T-helper 1 cell treated with Interleukin-12 subunit alpha and Interleukin-12 subunit beta and Interleukin-4 antibody, amounts not matched to agents 30 μg/mL and 1 μg/mL, for 36 hours (primary cell): ENCODE data around the gene ZNF211.

Source experiments
- H3K27ac Mint-ChIP-seq: one replicate; pipeline ENCODE4 v1.8.0; 2021; ENCODE audit warnings: mild to moderate bottlenecking, mixed read lengths
- H3K27me3 Mint-ChIP-seq: one replicate; pipeline ENCODE4 v1.8.0; 2021; ENCODE audit warnings: low read depth, mixed read lengths
- H3K36me3 Mint-ChIP-seq: one replicate; pipeline ENCODE4 v1.8.0; 2021; ENCODE audit warnings: low read depth, mixed read lengths
- H3K4me1 Mint-ChIP-seq: one replicate; pipeline ENCODE4 v1.8.0; 2021; ENCODE audit warnings: low read depth, mixed read lengths
- H3K4me3 Mint-ChIP-seq: one replicate; pipeline ENCODE4 v1.8.0; 2021; ENCODE audit warnings: mild to moderate bottlenecking, moderate library complexity, mixed read lengths
- H3K9me3 Mint-ChIP-seq: one replicate; pipeline ENCODE4 v1.8.0; 2021; ENCODE audit warnings: mixed read lengths

The ZNF211 gene

DNA sequence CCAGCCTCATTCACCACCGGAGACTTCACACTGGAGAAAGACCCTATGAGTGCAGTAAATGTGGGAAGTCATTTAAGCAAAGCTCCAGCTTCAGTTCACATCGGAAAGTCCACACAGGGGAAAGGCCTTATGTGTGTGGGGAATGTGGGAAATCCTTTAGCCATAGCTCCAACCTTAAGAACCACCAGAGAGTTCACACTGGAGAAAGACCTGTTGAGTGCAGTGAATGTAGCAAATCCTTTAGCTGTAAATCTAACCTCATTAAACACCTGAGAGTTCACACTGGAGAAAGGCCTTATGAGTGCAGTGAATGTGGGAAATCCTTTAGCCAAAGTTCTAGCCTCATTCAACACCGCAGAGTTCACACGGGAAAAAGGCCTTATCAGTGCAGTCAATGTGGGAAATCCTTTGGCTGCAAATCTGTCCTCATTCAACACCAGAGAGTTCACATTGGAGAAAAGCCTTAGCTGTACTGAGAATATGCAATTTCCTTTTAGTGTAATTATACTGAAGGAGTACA, 8.8 kb downstream of the ZNF211 start:
- Mint-ChIP-seq H3K27me3 (no peaks in the 10 kb centered on the region), H3K4me1 (no peaks in the 10 kb centered on the region), H3K4me3 (no peak overlapping the region), H3K9me3 (peaks cover 89% of the 10 kb centered on the region), H3K27ac (no peak overlapping the region), H3K36me3 (peaks cover 71% of the 10 kb centered on the region)

- Mint-ChIP-seq H3K36me3 (peaks cover 64% of the 10 kb centered on the region), H3K27me3 (no peaks in the 10 kb centered on the region)
These were observed 9.6 kb downstream of the ZNF211 start for GRCh38 chr19:57642396-57643046.

GRCh38 chr19:57643734-57644133, 10.8 kb downstream of the ZNF211 start:
- H3K27me3 Mint-ChIP-seq, result no peaks in the 10 kb centered on the region

More at GRCh38 chr19:57642396-57643046, 9.6 kb downstream of the ZNF211 start:
- Mint-ChIP-seq H3K4me1 (no peaks in the 10 kb centered on the region), H3K9me3 (peaks cover 89% of the 10 kb centered on the region), H3K27ac (no peak overlapping the region), H3K4me3 (no peak overlapping the region)

GRCh38 chr19:57648331-57649003, 15.5 kb downstream of the ZNF211 start:
- H3K36me3 Mint-ChIP-seq, result peaks cover 6% of the 10 kb centered on the region
- no peak overlapping the region for H3K4me3 Mint-ChIP-seq
- peaks cover 72% of the 10 kb centered on the region for H3K9me3 Mint-ChIP-seq
- H3K4me1 Mint-ChIP-seq, result no peaks in the 10 kb centered on the region
- H3K27ac Mint-ChIP-seq, result no peak overlapping the region
- no peaks in the 10 kb centered on the region for H3K27me3 Mint-ChIP-seq

More at GRCh38 chr19:57643734-57644133, 10.8 kb downstream of the ZNF211 start:
- Mint-ChIP-seq H3K9me3 (peaks cover 91% of the 10 kb centered on the region), H3K36me3 (peaks cover 54% of the 10 kb centered on the region), H3K4me1 (no peaks in the 10 kb centered on the region), H3K4me3 (no peak overlapping the region), H3K27ac (no peak overlapping the region)

DNA sequence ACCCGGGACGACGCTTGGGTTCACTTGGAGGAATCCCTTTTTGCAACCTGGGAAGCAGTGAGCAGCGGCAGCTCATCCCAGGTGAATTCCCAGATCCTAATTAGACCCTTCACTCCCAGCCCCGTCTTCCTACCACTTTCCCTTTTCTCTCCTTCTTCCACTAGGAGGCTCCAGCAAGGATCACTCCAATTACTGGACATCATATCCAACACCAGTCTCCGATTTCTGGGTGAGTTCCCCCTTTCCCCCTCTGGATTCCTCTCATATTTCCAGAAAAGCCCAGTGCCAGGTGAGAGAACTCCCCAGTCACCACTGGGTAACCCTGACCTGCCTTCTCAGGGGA, 18.7 kb downstream of the ZNF211 start:
- no peaks in the 10 kb centered on the region for H3K4me1 Mint-ChIP-seq
- H3K27me3 Mint-ChIP-seq, result no peaks in the 10 kb centered on the region
- H3K27ac Mint-ChIP-seq, result no peak overlapping the region
- peaks cover 78% of the 10 kb centered on the region for H3K9me3 Mint-ChIP-seq
- H3K4me3 Mint-ChIP-seq, result no peak overlapping the region
- H3K36me3 Mint-ChIP-seq, result no peaks in the 10 kb centered on the region

DNA sequence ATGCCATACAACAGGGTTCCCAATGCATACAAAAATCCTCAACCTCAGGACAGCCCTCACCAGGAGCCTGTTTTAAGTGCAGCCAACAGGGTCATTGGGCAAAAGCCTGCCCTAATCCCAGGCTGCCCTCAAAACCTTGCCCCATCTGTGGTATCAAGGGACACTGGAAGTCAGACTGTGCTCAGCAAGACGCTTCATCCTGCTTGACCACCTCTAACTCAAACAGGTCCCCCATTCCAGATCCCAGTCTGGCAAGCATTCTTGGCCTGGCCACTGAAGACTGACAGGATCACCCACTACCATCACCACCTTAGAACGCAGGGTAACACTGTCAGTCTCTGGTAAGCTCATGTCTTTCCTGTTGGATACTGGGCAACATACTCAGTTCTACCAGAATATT, 20.7 kb downstream of the ZNF211 start:
- H3K36me3 Mint-ChIP-seq, result no peaks in the 10 kb centered on the region

GRCh38 chr19:57655443-57655842, 22.5 kb downstream of the ZNF211 start:
- Mint-ChIP-seq H3K9me3 (peaks cover 69% of the 10 kb centered on the region), H3K4me1 (no peaks in the 10 kb centered on the region), H3K27me3 (no peaks in the 10 kb centered on the region), H3K27ac (no peak overlapping the region), H3K36me3 (no peaks in the 10 kb centered on the region), H3K4me3 (no peak overlapping the region)

More for the DNA sequence above, 20.7 kb downstream of the ZNF211 start:
- Mint-ChIP-seq H3K9me3 (peaks cover 69% of the 10 kb centered on the region), H3K4me3 (no peak overlapping the region), H3K27ac (no peak overlapping the region), H3K27me3 (no peaks in the 10 kb centered on the region), H3K4me1 (no peaks in the 10 kb centered on the region)

GRCh38 chr19:57656346-57656745, 23.4 kb downstream of the ZNF211 start:
- H3K4me1 Mint-ChIP-seq, result no peaks in the 10 kb centered on the region
- no peak overlapping the region for H3K27ac Mint-ChIP-seq
- H3K4me3 Mint-ChIP-seq, result no peak overlapping the region
- no peaks in the 10 kb centered on the region for H3K27me3 Mint-ChIP-seq
- no peaks in the 10 kb centered on the region for H3K36me3 Mint-ChIP-seq
- peaks cover 68% of the 10 kb centered on the region for H3K9me3 Mint-ChIP-seq

DNA sequence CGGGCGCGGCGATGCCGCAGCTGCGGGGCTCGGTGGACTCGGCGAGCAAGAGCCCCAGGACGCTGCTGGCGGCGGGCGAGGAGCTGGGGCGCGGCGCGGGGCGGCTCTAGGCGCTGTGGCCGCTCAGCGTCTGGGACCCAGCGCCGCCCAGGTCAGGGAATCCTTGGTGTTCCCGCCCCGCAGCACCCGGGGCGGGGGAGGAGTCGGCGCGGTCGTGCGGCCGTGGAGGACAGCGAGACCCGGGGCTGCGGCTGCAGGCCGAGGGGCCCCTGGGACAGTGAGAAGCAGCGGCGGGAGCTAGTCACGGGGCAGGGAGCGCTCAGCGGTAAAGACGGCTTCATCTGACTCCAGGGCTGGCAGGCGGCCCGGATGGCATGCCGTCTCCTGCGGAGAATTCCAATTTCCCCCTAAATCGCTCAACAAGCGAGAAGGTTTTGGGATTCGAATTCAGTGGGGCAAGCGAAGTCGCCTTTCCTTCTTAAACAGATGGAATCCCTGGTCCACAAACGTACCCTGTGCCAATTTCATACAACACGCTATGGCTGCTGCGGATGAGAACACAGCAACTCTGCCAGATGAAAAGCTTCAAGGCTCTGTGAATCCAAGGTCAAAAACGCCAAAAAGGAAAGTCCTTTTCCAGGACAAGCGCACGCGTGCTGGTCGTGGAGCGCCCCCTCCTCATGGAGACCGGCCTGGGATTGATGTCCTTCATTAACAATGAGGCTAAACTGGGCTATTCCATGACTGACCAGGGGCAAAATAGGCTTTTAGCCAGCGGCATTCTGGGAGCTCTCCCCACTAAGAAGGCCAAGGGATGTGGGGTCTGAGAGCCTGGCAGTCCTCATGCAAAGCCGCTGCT, 31.5 kb downstream of the ZNF211 start:
- Mint-ChIP-seq H3K27me3 (peaks cover 10% of the 10 kb centered on the region), H3K27ac (no peak overlapping the region), H3K36me3 (peaks cover 2% of the 10 kb centered on the region), H3K4me1 (peaks cover 2% of the 10 kb centered on the region), H3K9me3 (peaks cover 20% of the 10 kb centered on the region), H3K4me3 (peak overlapping the region; percentile 25)

DNA sequence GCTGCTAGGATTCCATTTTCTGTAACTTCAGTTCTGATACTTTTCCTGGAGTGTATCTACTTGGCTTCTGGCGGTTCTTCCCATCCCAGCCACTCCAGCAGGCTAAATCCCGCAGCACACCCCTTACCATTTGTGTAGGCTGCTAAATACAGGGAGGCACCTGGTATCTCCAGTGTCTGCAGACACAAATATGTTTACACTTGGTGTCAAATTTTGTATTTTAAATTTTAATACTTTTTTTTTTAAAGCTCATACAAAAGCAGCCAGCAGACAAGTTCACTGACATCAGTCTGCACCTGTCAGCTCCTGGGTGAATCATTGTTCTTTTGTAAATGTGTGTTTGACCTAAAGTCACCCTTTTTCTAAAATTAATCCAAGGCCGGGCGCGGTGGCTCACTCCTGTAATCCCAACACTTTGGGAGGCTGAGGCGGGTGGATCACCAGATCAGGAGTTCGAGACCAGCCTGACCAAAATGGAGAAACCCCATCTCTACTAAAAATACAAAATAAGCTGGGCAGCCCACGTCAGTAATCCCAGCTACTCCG, 32.4 kb downstream of the ZNF211 start:
- Mint-ChIP-seq H3K4me1 (peaks cover 2% of the 10 kb centered on the region), H3K36me3 (peaks cover 2% of the 10 kb centered on the region), H3K4me3 (peak overlapping the region; percentile 25), H3K27ac (no peak overlapping the region), H3K27me3 (peaks cover 10% of the 10 kb centered on the region), H3K9me3 (peaks cover 19% of the 10 kb centered on the region)

DNA sequence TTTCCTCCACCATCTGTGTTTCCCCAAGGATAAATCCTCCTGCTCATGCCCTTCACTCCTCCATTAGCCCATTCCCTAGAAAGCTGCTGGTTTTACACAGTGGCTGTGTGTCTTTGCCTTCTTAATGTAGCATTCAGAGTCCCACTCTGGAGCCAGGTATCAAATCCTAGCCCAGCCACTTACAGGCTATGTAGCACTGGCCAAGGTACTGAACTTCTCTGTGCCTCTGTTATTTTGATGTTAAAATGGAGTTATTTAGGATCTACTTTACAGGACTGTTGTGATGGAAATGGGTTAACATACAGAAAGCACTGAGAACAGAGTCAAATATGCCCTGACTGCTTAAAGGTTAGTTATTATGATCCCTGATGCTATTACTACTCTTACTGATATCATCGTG, 34.3 kb downstream of the ZNF211 start:
- Mint-ChIP-seq H3K27me3 (peaks cover 10% of the 10 kb centered on the region), H3K4me3 (no peak overlapping the region), H3K36me3 (peaks cover 2% of the 10 kb centered on the region), H3K4me1 (peaks cover 2% of the 10 kb centered on the region), H3K27ac (no peak overlapping the region), H3K9me3 (peaks cover 30% of the 10 kb centered on the region)

DNA sequence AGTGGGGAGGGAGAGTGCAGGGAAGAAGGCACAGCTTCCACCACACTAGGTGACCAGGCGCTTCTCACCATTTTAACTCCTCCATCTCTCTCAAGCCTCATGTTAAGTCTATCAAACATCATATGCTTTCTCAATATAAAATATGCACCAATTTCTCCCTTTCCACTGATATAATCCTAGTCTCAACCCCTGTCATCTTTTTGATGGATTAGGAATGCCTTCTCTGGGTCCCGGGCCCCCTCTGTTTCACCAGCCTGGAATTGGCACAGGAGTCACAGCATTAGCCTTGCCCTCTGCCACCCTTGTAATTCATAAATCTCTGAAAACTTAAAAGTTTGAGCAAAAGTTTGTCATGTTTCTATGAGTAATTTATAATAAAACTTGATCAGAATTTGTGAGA, 35.7 kb downstream of the ZNF211 start, which contains the start of gene ZSCAN4:
ZSCAN4 (plus strand) TSS at position 301 of the 400 bp plus-strand sequence. CDS start 7,211 bp downstream, outside the sequence.
- peaks cover 2% of the 10 kb centered on the region for H3K4me1 Mint-ChIP-seq
- H3K9me3 Mint-ChIP-seq, result peaks cover 30% of the 10 kb centered on the region
- peaks cover 10% of the 10 kb centered on the region for H3K27me3 Mint-ChIP-seq
- H3K36me3 Mint-ChIP-seq, result peaks cover 2% of the 10 kb centered on the region
- H3K27ac Mint-ChIP-seq, result no peak within 1 kb of the TSS
- H3K4me3 Mint-ChIP-seq, result no peak within 1 kb of the TSS

DNA sequence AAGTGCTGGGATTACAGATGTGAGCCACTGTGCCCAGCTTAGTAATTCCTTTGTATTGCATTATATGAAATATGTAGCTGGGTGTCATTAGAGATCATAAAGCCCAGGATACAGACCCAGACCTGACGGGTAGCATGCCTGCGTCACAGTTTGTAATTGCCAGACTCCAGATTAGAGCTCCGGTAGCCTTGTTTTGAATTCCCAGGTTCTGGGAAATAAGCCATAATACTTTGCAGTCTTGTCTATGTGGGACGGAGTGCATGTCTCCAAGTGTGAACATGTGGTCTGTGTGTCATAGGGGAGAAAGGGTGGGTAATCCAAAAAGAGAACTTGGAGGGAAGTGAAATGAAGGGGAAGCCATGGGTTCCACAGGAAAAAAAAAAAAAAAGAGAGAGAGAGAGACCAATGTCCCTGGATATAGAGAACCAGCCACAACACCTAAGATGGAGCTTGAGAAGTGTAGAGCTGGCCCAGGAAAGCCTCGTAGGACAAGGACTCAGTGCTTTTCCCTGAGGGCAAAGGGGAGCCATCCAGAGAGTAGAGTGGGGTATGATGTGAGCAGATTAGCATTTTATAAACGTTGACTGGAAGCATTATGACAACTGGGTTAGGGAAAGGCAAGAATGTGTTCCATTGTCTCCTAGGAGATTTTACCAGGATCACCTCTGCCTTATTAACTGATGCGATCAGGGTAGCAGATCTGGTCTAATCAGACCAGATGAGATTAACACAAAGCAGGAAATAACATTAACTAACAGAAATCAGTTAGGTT, 38.3 kb downstream of the ZNF211 start:
- Mint-ChIP-seq H3K9me3 (peaks cover 41% of the 10 kb centered on the region), H3K4me3 (no peak overlapping the region), H3K27ac (no peak overlapping the region), H3K4me1 (no peaks in the 10 kb centered on the region), H3K36me3 (peaks cover 2% of the 10 kb centered on the region), H3K27me3 (no peaks in the 10 kb centered on the region)

DNA sequence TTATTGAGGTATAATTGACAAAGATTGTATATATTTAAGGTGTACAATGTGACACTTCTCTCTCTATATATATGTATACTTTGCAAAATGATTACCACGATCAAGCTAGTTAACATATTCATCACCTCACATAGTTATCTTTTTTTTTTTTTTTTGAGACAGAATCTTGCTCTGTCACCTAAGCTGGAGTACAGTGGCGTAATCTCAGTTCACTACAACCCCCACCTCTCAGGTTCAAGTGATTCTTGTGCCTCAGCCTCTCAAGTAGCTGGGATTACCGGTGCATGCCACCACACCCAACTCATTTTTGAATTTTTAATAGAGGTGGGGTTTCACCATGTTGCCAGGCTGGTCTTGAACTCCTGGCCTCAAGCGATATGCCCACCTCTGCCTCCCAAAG, 39.5 kb downstream of the ZNF211 start:
- Mint-ChIP-seq H3K9me3 (peaks cover 39% of the 10 kb centered on the region), H3K4me3 (no peak overlapping the region), H3K36me3 (peaks cover 2% of the 10 kb centered on the region), H3K4me1 (no peaks in the 10 kb centered on the region), H3K27ac (no peak overlapping the region), H3K27me3 (no peaks in the 10 kb centered on the region)
